Measurements from ENCODE around the gene PTPRJ. TPM values are rescaled to one million over a fixed set of nuclear protein-coding genes. Genes with fewer than 3 reads are reported as not detected.

PTPRJ gene
- total RNA-seq, 1 donor from 2014 or later: 22.9 TPM

DNA sequence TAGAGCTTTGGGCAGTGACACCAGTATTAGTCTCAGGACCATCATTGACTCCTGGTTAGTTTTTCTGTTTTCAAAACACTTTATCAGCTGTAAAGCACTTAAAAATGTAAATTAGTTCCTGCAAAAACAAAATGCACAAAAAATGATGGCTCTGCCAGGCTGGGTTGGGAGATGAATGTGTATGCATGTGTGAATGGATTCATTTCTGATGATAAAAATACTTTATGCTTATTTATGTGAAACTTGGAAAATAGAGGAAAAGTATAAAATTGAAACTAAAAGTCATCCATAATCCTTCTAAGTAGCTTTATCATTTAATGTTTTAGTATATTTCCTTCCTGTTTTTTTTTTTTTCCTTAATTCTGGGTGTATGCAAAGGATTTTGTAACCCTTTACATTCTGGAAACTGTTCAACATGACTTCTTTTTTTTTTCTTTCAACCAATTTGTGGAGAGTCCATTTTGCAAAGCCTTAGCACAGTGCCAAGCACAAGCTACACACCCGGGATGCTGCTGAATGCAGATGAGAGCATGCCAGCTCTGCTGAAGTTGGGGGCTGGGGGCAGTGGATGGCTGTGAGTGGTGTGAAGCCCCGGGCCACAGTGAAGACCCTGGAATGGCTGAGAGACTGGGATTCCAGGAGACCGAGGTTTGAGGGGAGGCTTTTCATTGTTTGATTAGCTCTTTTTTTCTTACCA is 37.6 kb downstream of the PTPRJ start:
- no peaks in the 10 kb centered on the region for H3K36me3 Mint-ChIP-seq (ENCODE audit: low read depth, unreplicated experiment)
- no peak for DNase-seq (ENCODE audit: low read depth)
- no peak overlapping the region for H3K9ac ChIP-seq (ENCODE audit: low read length)
- H3K27me3 Mint-ChIP-seq (ENCODE audit: low read depth, unreplicated experiment): no peaks in the 10 kb centered on the region
- no peaks in the 10 kb centered on the region for H3K27me3 ChIP-seq (ENCODE audit: insufficient read depth, low read length)
- no peaks in the 10 kb centered on the region for H3K9me3 Mint-ChIP-seq (ENCODE audit: unreplicated experiment)
- TF ChIP-seq EZH2 (IDR thresholded peaks at IDR 0.05; ENCODE audit: insufficient read depth, low read length): no peak
- TF ChIP-seq, protein P1, sequence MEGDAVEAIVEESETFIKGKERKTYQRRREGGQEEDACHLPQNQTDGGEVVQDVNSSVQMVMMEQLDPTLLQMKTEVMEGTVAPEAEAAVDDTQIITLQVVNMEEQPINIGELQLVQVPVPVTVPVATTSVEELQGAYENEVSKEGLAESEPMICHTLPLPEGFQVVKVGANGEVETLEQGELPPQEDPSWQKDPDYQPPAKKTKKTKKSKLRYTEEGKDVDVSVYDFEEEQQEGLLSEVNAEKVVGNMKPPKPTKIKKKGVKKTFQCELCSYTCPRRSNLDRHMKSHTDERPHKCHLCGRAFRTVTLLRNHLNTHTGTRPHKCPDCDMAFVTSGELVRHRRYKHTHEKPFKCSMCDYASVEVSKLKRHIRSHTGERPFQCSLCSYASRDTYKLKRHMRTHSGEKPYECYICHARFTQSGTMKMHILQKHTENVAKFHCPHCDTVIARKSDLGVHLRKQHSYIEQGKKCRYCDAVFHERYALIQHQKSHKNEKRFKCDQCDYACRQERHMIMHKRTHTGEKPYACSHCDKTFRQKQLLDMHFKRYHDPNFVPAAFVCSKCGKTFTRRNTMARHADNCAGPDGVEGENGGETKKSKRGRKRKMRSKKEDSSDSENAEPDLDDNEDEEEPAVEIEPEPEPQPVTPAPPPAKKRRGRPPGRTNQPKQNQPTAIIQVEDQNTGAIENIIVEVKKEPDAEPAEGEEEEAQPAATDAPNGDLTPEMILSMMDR (IDR thresholded peaks at IDR 0.05; ENCODE audit: insufficient read depth, low read depth, low read length): no peak
- H3K9me3 ChIP-seq (ENCODE audit: insufficient read depth, low read depth, low read length): no peaks in the 10 kb centered on the region
- H3K4me2 ChIP-seq (ENCODE audit: low read length): peak overlapping the region; percentile 72
- no peak overlapping the region for H3K27ac ChIP-seq (ENCODE audit: low read depth, low read length)
- no peak for FAIRE-seq
- peak overlapping the region; percentile 6 for H2AFZ ChIP-seq (ENCODE audit: low read depth, low read length)
- H3K27ac Mint-ChIP-seq (ENCODE audit: unreplicated experiment): peak overlapping the region; percentile 94
- H4K20me1 ChIP-seq (ENCODE audit: insufficient read depth, low read length): peaks cover 73% of the 10 kb centered on the region
- H3K4me1 ChIP-seq (ENCODE audit: insufficient read depth, low read length): peaks cover 22% of the 10 kb centered on the region
- H3K36me3 ChIP-seq (ENCODE audit: insufficient read depth, low read length): no peaks in the 10 kb centered on the region
- peaks cover 39% of the 10 kb centered on the region for H3K4me1 Mint-ChIP-seq (ENCODE audit: low read depth, unreplicated experiment)
- no peak overlapping the region for H3K4me3 ChIP-seq (ENCODE audit: insufficient read depth, low read depth, low read length)
- H3K4me3 Mint-ChIP-seq (ENCODE audit: unreplicated experiment): no peak overlapping the region
- peaks cover 92% of the 10 kb centered on the region for H3K79me2 ChIP-seq (ENCODE audit: insufficient read depth, low read length)

DNA sequence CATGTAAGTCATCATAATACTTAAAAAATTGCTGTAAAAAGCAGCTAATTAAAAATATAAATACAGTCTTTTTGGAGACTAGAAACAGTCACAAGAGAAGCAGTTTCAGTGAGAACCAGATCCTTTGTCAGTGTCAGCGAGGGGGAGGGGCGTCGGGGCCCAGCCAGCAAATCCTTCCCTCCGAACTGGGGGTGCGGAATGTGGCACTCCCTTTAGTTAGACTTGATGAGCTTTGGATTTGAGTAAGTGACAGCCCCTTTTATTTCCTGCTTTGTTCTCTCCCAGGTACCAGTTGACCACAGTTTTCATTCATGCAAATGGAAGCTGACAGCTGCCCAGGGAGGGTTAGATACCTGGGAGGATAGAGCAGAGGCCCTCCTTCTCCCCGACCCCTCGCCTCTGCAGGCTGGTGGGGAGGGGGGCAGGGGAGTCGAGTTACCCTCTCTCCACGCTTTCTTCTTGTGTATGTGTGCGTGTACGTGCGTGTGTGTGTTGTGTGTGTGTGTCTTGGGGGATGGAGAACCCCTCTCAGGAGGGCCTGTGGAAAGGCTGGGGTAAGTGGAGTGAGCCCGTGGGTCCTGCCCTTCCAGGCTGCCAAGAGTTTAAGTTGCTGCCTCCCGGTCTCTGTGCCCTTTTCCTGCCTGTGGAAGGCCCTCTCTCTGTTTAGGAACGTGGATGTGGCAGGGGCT is 38.3 kb downstream of the PTPRJ start:
- Histone ChIP-seq H2AFZ (ENCODE audit: low read depth, low read length) (peak overlapping the region; percentile 6), H3K4me3 (ENCODE audit: insufficient read depth, low read depth, low read length) (no peak overlapping the region), H3K4me1 (ENCODE audit: insufficient read depth, low read length) (peaks cover 16% of the 10 kb centered on the region), H4K20me1 (ENCODE audit: insufficient read depth, low read length) (peaks cover 71% of the 10 kb centered on the region), H3K36me3 (ENCODE audit: insufficient read depth, low read length) (no peaks in the 10 kb centered on the region), H3K9ac (ENCODE audit: low read length) (peak overlapping the region; percentile 64), H3K27ac (ENCODE audit: low read depth, low read length) (no peak overlapping the region), H3K4me2 (ENCODE audit: low read length) (peak overlapping the region; percentile 72), H3K9me3 (ENCODE audit: insufficient read depth, low read depth, low read length) (no peaks in the 10 kb centered on the region), H3K79me2 (ENCODE audit: insufficient read depth, low read length) (peaks cover 87% of the 10 kb centered on the region), H3K27me3 (ENCODE audit: insufficient read depth, low read length) (no peaks in the 10 kb centered on the region)
- DNase-seq (ENCODE audit: low read depth) (no peak), FAIRE-seq (no peak)
- no peaks in the 10 kb centered on the region for H3K9me3 Mint-ChIP-seq (ENCODE audit: unreplicated experiment)
- no peaks in the 10 kb centered on the region for H3K27me3 Mint-ChIP-seq (ENCODE audit: low read depth, unreplicated experiment)
- H3K36me3 Mint-ChIP-seq (ENCODE audit: low read depth, unreplicated experiment): no peaks in the 10 kb centered on the region
- TF ChIP-seq, protein P1 (IDR thresholded peaks at IDR 0.05; ENCODE audit: insufficient read depth, low read depth, low read length): no peak
- TF ChIP-seq EZH2 (IDR thresholded peaks at IDR 0.05; ENCODE audit: insufficient read depth, low read length): no peak
- peaks cover 32% of the 10 kb centered on the region for H3K4me1 Mint-ChIP-seq (ENCODE audit: low read depth, unreplicated experiment)
- peak overlapping the region; percentile 94 for H3K27ac Mint-ChIP-seq (ENCODE audit: unreplicated experiment)
- H3K4me3 Mint-ChIP-seq (ENCODE audit: unreplicated experiment): peak overlapping the region; percentile 36

DNA sequence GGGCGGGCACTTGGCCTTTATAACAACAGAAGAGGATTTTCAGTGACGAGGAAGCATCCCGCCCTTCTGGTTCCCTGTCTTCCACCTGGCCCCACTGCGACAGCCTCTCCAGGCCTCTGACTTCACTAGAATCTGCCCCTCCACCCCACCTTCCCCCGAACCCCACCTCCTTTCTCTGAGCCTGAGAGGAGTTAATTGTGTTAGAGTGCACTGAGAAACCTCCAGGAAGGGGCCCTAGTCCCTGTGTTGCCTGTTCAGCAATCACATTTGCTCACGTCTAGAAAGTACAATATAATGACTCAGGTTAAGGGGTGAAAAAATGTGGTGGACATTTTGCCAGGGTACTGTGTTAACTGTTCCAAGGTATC is 38.8 kb downstream of the PTPRJ start:
- Mint-ChIP-seq H3K36me3 (ENCODE audit: low read depth, unreplicated experiment) (no peaks in the 10 kb centered on the region), H3K27ac (ENCODE audit: unreplicated experiment) (peak overlapping the region; percentile 94), H3K9me3 (ENCODE audit: unreplicated experiment) (no peaks in the 10 kb centered on the region), H3K27me3 (ENCODE audit: low read depth, unreplicated experiment) (no peaks in the 10 kb centered on the region), H3K4me1 (ENCODE audit: low read depth, unreplicated experiment) (peaks cover 27% of the 10 kb centered on the region), H3K4me3 (ENCODE audit: unreplicated experiment) (peak overlapping the region; percentile 36)
- peak overlapping the region; percentile 64 for H3K9ac ChIP-seq (ENCODE audit: low read length)
- no peaks in the 10 kb centered on the region for H3K36me3 ChIP-seq (ENCODE audit: insufficient read depth, low read length)
- H3K9me3 ChIP-seq (ENCODE audit: insufficient read depth, low read depth, low read length): no peaks in the 10 kb centered on the region
- peak overlapping the region; percentile 6 for H2AFZ ChIP-seq (ENCODE audit: low read depth, low read length)
- H3K4me3 ChIP-seq (ENCODE audit: insufficient read depth, low read depth, low read length): no peak overlapping the region
- DNase-seq (ENCODE audit: low read depth): no peak
- H4K20me1 ChIP-seq (ENCODE audit: insufficient read depth, low read length): peaks cover 70% of the 10 kb centered on the region
- no peak for TF ChIP-seq EZH2 (IDR thresholded peaks at IDR 0.05; ENCODE audit: insufficient read depth, low read length)
- TF ChIP-seq, protein P1 (IDR thresholded peaks at IDR 0.05; ENCODE audit: insufficient read depth, low read depth, low read length): no peak
- peaks cover 86% of the 10 kb centered on the region for H3K79me2 ChIP-seq (ENCODE audit: insufficient read depth, low read length)
- H3K4me1 ChIP-seq (ENCODE audit: insufficient read depth, low read length): peaks cover 12% of the 10 kb centered on the region
- no peak for FAIRE-seq
- no peak overlapping the region for H3K27ac ChIP-seq (ENCODE audit: low read depth, low read length)
- peak overlapping the region; percentile 72 for H3K4me2 ChIP-seq (ENCODE audit: low read length)
- H3K27me3 ChIP-seq (ENCODE audit: insufficient read depth, low read length): no peaks in the 10 kb centered on the region

Data from astrocyte (in vitro differentiated cells and primary cell).